ENCODE measurements around the gene SMDT1.
A peak's percentile ranks its signal among the peaks of the same experiment; 100 is the strongest.
"Not testable (repeated sequence)": the region's sequence is repeated elsewhere in the genome, so short reads cannot be mapped to it uniquely, and the experiment has no call there.

The SMDT1 gene

DNA sequence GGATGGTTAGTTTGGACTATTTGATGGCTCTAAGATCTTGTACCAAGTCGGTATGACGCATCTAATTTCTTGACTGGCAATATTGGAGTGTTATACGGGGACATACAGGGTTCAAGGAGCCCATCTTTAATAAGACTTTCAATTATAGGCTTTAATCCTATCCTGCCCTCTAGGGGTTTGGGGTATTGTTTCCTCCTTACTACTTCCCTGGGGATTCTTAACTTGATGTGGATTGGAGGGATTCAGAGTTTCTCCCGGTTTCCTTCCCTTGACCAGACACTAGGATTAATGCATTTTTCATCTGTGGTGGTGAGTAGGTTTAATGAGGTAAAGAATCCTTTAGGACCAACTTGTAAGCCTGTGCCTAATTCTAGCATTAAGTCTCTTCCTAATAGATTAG is 32.3 kb downstream of the SMDT1 start:
- no peak for DNase-seq (ENCODE audit: low read depth in 2 of 2)

DNA sequence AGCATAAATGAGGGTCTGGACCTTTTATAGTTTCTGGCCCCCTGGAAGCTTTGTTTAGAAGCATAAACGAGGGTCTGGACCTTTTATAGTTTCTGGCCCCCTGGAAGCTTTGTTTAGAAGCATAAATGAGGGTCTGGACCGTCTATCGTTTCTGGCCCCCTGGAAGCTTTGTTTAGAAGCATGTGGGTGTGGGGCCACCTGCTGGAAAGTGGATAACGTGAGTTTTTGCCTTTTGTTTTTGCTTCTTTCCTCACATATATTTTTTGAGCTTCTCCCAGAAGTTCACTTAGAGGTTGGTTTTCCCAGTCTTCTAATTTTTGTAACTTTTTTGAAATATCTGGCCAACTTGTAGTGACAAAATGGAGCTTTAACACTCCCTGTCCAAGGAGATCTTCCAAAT is 33.3 kb downstream of the SMDT1 start:
- DNase-seq (ENCODE audit: low read depth in 2 of 2), result not testable (repeated sequence)

DNA sequence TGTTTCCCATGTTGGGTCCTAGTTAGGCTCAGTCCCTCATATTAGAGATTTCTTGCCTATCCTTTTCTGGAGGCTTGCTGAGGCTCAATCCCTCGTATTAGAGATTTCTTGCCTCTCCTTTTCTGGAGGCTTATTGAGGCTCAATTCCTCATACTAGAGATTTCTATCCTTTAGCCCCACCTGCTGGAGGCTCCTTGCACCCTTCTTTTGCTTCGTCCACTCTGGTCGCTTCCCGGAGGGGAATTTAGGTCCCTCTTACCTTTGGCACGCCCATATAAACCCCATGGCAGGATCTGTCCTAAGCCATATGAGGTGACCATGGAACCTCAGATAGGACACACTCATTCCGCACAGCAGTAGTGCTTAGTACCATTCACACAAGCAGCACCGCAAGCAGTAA is 35.2 kb downstream of the SMDT1 start:
- DNase-seq (ENCODE audit: low read depth in 2 of 2), result no peak

DNA sequence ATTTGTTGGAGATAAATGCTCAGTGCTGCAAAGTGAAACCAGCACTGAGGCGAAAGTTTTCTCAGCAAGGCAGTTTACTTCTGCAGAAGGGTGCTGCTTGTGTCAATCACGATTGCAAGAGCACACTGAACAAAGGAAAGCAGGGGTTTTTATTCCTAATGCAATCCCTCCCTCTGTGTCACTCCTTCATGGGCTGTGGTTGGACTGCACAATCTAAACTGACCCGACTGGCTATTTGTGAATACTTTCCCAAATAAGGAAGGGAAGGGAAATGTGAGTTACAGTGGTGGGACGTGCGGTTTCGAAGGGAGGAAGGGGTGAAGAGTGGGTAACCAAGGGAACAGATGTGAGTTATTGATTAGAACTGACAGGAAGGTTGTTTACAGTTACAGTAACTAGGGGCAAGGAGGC is 35.9 kb downstream of the SMDT1 start:
- DNase-seq (ENCODE audit: low read depth in 2 of 2), result not testable (repeated sequence)

DNA sequence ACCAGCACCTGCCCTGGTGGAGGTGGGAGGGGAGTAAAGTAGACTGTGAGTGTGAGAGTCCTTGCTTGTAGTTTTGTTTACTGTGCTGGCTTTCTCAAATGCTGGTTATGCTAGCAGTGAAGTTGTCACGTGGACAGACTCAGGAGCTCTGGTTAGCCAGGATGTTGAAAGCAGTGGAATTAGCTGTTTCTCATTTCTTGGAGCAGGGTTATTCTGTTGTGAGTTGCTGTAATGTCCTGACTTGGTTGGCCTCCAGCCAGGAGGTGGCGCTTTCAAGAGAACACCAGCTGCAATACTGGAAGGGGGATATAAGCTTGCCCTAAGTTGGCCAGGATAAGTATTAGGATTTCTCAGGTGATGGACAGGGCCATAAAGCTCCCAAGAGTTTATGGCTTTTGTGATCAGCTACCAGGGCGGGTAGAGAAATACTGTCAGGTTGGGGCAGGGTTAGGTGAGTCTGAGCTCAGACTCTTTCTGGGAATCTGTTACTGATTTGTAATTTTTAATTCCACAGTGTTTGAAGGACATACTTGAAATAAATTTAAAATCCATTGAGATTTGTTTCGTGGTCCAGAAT is 37.4 kb downstream of the SMDT1 start:
- no peak for DNase-seq (ENCODE audit: low read depth in 2 of 2)

DNA sequence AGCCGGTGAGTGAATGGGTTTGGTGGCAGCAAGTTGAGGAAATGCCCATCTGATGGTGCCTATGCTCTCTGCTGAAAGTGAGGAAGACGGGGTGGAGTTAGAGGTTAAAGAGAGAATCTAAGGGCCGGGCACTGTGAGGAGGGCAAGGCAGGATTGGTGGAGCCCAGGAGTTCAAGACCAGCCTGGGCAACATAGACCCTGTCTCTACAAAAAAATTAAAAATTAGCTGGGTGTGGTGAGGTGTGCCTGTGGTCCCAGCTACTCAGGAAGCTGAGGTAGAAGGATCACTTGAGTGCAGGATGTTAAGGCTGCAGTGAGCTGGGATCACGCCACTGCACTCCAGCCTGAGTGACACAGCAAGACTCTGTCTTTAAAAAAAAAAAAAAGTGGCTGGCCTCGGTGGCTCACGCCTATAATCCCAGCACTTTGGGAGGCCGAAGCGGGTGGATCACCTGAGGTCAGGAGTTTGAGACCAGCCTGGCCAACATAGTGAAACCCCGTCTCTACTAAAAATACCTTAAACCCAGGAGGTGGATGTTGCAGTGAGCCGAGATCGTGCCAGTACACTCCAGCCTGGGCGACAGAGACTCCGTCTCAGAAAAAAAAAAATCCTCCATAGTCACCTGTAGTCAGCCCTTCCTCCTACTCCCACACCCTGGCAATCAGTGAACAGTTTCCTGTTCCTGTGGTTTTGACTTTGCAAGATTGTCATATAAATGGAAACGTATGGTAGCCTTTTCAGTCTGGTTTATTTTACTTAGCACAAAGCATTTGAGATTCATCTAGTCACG is 40.9 kb downstream of the SMDT1 start:
- DNase-seq (ENCODE audit: low read depth in 2 of 2), result peak; percentile 10 to 31

GRCh38 chr22:42123529-42123928 is 44.0 kb downstream of the SMDT1 start:
- DNase-seq (ENCODE audit: low read depth in 2 of 2), result not testable (repeated sequence)

GRCh38 chr22:42127606-42128005 is 48.1 kb downstream of the SMDT1 start:
- no peak for DNase-seq (ENCODE audit: low read depth in 2 of 2)

DNA sequence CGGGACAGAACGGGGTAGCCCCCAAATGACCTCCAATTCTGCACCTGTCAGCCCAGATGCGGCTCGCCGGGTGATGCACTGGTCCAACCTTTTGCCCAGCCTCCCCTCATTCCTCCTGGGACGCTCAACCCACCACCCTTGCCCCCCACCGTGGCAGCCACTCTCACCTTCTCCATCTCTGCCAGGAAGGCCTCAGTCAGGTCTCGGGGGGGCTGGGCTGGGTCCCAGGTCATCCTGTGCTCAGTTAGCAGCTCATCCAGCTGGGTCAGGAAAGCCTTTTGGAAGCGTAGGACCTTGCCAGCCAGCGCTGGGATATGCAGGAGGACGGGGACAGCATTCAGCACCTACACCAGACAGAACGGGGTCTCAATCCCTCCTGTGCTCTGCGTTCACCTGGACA is 48.5 kb downstream of the SMDT1 start:
- not testable (repeated sequence) for DNase-seq (ENCODE audit: low read depth in 2 of 2)

DNA sequence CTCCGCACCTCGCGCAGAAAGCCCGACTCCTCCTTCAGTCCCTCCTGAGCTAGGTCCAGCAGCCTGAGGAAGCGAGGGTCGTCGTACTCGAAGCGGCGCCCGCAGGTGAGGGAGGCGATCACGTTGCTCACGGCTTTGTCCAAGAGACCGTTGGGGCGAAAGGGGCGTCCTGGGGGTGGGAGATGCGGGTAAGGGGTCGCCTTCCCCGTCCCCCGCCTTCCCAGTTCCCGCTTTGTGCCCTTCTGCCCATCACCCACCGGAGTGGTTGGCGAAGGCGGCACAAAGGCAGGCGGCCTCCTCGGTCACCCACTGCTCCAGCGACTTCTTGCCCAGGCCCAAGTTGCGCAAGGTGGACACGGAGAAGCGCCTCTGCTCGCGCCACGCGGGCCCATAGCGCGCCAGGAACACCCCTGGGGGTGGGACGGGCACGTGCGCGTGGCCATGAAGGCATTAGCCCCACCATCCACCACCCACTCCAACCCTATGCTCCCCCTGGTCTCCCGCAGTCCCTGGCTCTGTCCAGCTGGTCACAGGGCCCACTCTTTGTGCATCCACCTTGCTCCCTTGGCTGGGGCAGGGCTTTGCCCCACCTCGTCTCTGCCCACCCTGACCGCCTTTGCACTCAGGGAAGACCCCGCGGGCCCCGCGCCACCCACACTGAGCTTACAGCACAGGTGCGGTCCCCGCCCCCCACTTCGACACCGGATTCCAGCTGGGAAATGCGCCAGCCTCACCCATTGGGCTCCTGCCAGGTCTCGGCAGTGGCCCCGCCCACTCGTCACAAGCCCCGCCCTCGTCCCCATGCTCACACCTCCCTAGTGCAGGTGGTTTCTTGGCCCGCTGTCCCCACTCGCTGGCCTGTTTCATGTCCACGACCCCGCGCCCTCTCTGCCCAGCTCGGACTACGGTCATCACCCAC is 49.5 kb downstream of the SMDT1 start:
- DNase-seq (ENCODE audit: low read depth in 2 of 2), result not testable (repeated sequence)

GRCh38 chr22:42130182-42130581 is 50.7 kb downstream of the SMDT1 start:
- not testable (repeated sequence) for DNase-seq (ENCODE audit: low read depth in 2 of 2)

GRCh38 chr22:42130639-42131431 is 51.3 kb downstream of the SMDT1 start, which contains the start of gene CYP2D6:
CYP2D6 (minus strand) TSS chr22:42130810; CDS start chr22:42130791, 19 bp downstream.
- DNase-seq (ENCODE audit: low read depth in 2 of 2), result not testable (repeated sequence)

DNA sequence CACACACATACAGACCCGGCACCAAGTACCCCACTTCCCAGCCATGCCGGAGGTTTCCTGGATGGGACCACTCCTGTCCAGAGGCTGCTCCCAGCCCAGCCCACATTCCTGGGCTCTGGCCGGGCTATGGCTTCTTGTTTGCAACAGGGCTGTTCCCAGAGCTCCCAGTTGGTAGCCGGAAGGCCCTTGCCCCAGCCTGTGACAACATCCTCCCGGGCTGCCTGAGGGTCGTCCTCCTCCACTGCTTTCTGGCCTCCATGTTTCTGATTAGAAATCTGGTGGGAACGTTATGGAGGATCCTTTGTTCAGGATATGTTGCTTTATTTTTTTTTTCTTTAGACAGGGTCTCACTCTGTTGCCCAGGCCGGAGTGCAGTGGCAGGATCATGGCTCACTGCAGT is 52.1 kb downstream of the SMDT1 start:
- no peak for DNase-seq (ENCODE audit: low read depth in 2 of 2)

DNA sequence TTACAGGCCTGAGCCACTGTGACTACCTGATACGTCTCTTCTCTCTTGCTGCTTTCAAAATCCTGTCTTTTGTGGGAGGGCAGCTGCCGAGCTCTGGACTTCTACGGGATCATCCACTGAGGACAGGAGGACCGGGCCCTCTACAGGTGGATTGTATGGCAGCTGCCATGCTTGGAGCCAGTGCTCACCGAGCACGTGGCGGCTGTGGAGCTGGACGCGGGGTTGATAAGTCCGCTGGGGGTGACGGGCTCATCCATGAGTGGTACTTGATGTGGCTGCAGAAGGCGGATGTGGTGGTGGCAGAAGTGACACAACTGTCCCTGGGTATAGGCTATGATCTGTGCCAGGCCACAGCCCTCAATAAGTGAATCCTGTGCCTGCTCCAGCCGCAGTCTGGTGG is 53.0 kb downstream of the SMDT1 start:
- DNase-seq (ENCODE audit: low read depth in 2 of 2), result no peak
